Measurements from ENCODE around the gene MIOX.

- TF ChIP-seq ZZZ3 (IDR thresholded peaks at IDR 0.05) (no peak), SAFB2 (IDR thresholded peaks at IDR 0.05; ENCODE audit: borderline replicate concordance, low read depth, low read length, severe bottlenecking) (no peak), CTCF (IDR thresholded peaks at IDR 0.05 in 2 of 3, conservative IDR thresholded peaks at IDR 0.05 in 1 of 3; ENCODE audit: insufficient read depth in 2 of 3, low read depth in 1 of 3, low read length in 3 of 3) (no peak), ZNF79 (CRISPR knock-in tag; IDR thresholded peaks at IDR 0.05; ENCODE audit: low read depth) (no peak), CHD2 (IDR thresholded peaks at IDR 0.05; ENCODE audit: low read depth, low read length) (no peak), YY1 (IDR thresholded peaks at IDR 0.05; ENCODE audit: borderline replicate concordance in 1 of 3, control insufficient read depth in 1 of 3, extremely low read depth in 1 of 3, insufficient read depth in 3 of 3, insufficient read length in 1 of 3, insufficient replicate concordance in 2 of 3, low read depth in 1 of 3, low read length in 2 of 3) (no peak), ATF3 (IDR thresholded peaks at IDR 0.05) (no peak), ATF3 (CRISPR knock-in tag; conservative IDR thresholded peaks at IDR 0.05) (no peak), FOXA3 (CRISPR knock-in tag; conservative IDR thresholded peaks at IDR 0.05 in 1 of 2, IDR thresholded peaks at IDR 0.05 in 1 of 2) (no peak), RFX5 (IDR thresholded peaks at IDR 0.05; ENCODE audit: low read depth, low read length) (no peak), MXD1 (CRISPR knock-in tag; IDR thresholded peaks at IDR 0.05; ENCODE audit: borderline replicate concordance, poor library complexity, severe bottlenecking) (no peak), ZBTB7A (IDR thresholded peaks at IDR 0.05; ENCODE audit: borderline replicate concordance, control insufficient read depth, low read depth, low read length) (no peak), BRCA1 (IDR thresholded peaks at IDR 0.05) (no peak), BRCA1 (CRISPR knock-in tag; IDR thresholded peaks at IDR 0.05) (no peak), KDM1A (IDR thresholded peaks at IDR 0.05) (no peak), NR3C1 (CRISPR knock-in tag; IDR thresholded peaks at IDR 0.05) (no peak)
Measured at GRCh38 chr22:50516068-50516467, 29.4 kb downstream of the MIOX start.
